OCI-LY3 (cell line): Measurements from ENCODE around the gene RIPK3.

Experiments used
- CTCF ChIP-seq: fragments of 200-600, 300-600 bp; sonication (generic); IDR thresholded peaks from 2 replicates; pipeline ENCODE4 v1.5.1; 2014; ENCODE audit warnings: antibody characterized with exemption, low read length, low read depth
- EZH2phosphoT487 ChIP-seq: fragments of 200-600 bp; shearing (Covaris generic); IDR thresholded peaks from 2 replicates; pipeline ENCODE4 v1.6.1; 2018; ENCODE audit warnings: antibody characterized with exemption, mixed run types, low read depth

- TF ChIP-seq EZH2phosphoT487 (no peak), CTCF (peak; percentile 90)
These were observed 43.2 kb downstream of the RIPK3 start for GRCh38 chr14:24296341-24297157.
